GM18520 (cell line): ENCODE results near the gene DBT.
"Not testable (repeated sequence)": the region's sequence is repeated elsewhere in the genome, so short reads cannot be mapped to it uniquely, and the experiment has no call there.

Experiments
- ATAC-seq: cut with Tn5 transposase; IDR thresholded peaks from one replicate; pipeline ENCODE4 v1.9.1; 2021; ENCODE audit not compliant: unreplicated experiment

The DBT gene

GRCh38 chr1:100202703-100203102, 46.9 kb downstream of the DBT start:
- ATAC-seq: not testable (repeated sequence)

- not testable (repeated sequence) for ATAC-seq
These were observed 49.6 kb downstream of the DBT start for GRCh38 chr1:100200060-100200459.

- ATAC-seq: no peak
These were observed 51.0 kb downstream of the DBT start for GRCh38 chr1:100198596-100198995.

- ATAC-seq: no peak
These were observed 61.0 kb downstream of the DBT start for GRCh38 chr1:100188617-100189016.

- ATAC-seq: no peak
These were observed 61.7 kb downstream of the DBT start for GRCh38 chr1:100187912-100188311.

GRCh38 chr1:100184536-100184935, 65.1 kb downstream of the DBT start:
- ATAC-seq: peak; percentile 77

GRCh38 chr1:100183370-100183769, 66.3 kb downstream of the DBT start:
- ATAC-seq: no peak

- ATAC-seq: no peak
These were observed 71.5 kb downstream of the DBT start, which contains the start of gene LRRC39 for GRCh38 chr1:100178091-100178490. Gene LRRC39, minus strand, starts transcription at chr1:100178256. Its CDS starts 9,740 bp downstream, at chr1:100168516.

- no peak for ATAC-seq
These were observed 72.2 kb downstream of the DBT start for GRCh38 chr1:100177295-100178041.

GRCh38 chr1:100168051-100168450, 81.6 kb downstream of the DBT start:
- ATAC-seq: no peak

- ATAC-seq: no peak
These were observed 84.9 kb downstream of the DBT start for GRCh38 chr1:100164702-100165101.

GRCh38 chr1:100164216-100164615, 85.4 kb downstream of the DBT start:
- ATAC-seq: no peak

GRCh38 chr1:100162881-100163280, 86.8 kb downstream of the DBT start:
- no peak for ATAC-seq

GRCh38 chr1:100152271-100152670, 97.4 kb downstream of the DBT start:
- peak; percentile 35 for ATAC-seq

- ATAC-seq: no peak
These were observed 98.0 kb downstream of the DBT start for GRCh38 chr1:100151679-100152078.

- ATAC-seq: no peak
These were observed 101.8 kb downstream of the DBT start for GRCh38 chr1:100147875-100148274.

- ATAC-seq: no peak
These were observed 102.7 kb downstream of the DBT start for GRCh38 chr1:100146958-100147357.

- ATAC-seq: no peak
These were observed 104.5 kb downstream of the DBT start for GRCh38 chr1:100145116-100145515.

- ATAC-seq: no peak
These were observed 107.3 kb downstream of the DBT start for GRCh38 chr1:100142343-100142742.

GRCh38 chr1:100141192-100141591, 108.4 kb downstream of the DBT start:
- no peak for ATAC-seq

- no peak for ATAC-seq
These were observed 112.0 kb downstream of the DBT start for GRCh38 chr1:100137602-100138001.
